ENCODE measurements around the gene HCFC1.

Gene HCFC1

GRCh38 chrX:153922932-153923857 lies 48.4 kb downstream of the HCFC1 start:
- no peak for DNase-seq

GRCh38 chrX:153921511-153922446 lies 49.8 kb downstream of the HCFC1 start:
- no peak for DNase-seq
- ATAC-seq = no peak

More at GRCh38 chrX:153922932-153923857, 48.4 kb downstream of the HCFC1 start:
- ATAC-seq = no peak

GRCh38 chrX:153921070-153921469 lies 50.5 kb downstream of the HCFC1 start:
- DNase-seq = no peak
- no peak for ATAC-seq

GRCh38 chrX:153920546-153920945 lies 51.1 kb downstream of the HCFC1 start:
- ATAC-seq = no peak

GRCh38 chrX:153919281-153919680 lies 52.3 kb downstream of the HCFC1 start:
- ATAC-seq (no peak), DNase-seq (no peak)

More at GRCh38 chrX:153920546-153920945, 51.1 kb downstream of the HCFC1 start:
- no peak for DNase-seq

GRCh38 chrX:153917869-153918268 lies 53.7 kb downstream of the HCFC1 start:
- no peak for DNase-seq

GRCh38 chrX:153913701-153914100 lies 57.9 kb downstream of the HCFC1 start:
- ATAC-seq (no peak), DNase-seq (no peak)

More at GRCh38 chrX:153917869-153918268, 53.7 kb downstream of the HCFC1 start:
- no peak for ATAC-seq

GRCh38 chrX:153913211-153913610 lies 58.4 kb downstream of the HCFC1 start:
- DNase-seq (no peak), ATAC-seq (no peak)

- no peak for ATAC-seq
- DNase-seq = no peak
Observed at GRCh38 chrX:153911798-153912197, 59.8 kb downstream of the HCFC1 start.

GRCh38 chrX:153910446-153910845 lies 61.2 kb downstream of the HCFC1 start:
- no peak for ATAC-seq
- DNase-seq = no peak

GRCh38 chrX:153909980-153910360 lies 61.6 kb downstream of the HCFC1 start:
- ATAC-seq (no peak), DNase-seq (no peak)

GRCh38 chrX:153909024-153909979 lies 62.3 kb downstream of the HCFC1 start:
- DNase-seq = no peak
- no peak for ATAC-seq

- no peak for ATAC-seq
Observed at GRCh38 chrX:153908219-153908860, 63.3 kb downstream of the HCFC1 start.

GRCh38 chrX:153907456-153907855 lies 64.2 kb downstream of the HCFC1 start:
- ATAC-seq (no peak), DNase-seq (no peak)

More at GRCh38 chrX:153908219-153908860, 63.3 kb downstream of the HCFC1 start:
- no peak for DNase-seq

- ATAC-seq = peak; percentile 44
- DNase-seq = peak; percentile 9
Observed at GRCh38 chrX:153906126-153906917, 65.3 kb downstream of the HCFC1 start.

- DNase-seq (no peak), ATAC-seq (no peak)
Observed at GRCh38 chrX:153905481-153906095, 66.0 kb downstream of the HCFC1 start.

- ATAC-seq (peak; percentile 2), DNase-seq (no peak)
Observed at GRCh38 chrX:153903991-153904957, 67.3 kb downstream of the HCFC1 start, which contains the start of gene AVPR2. Gene AVPR2, plus strand, starts transcription at chrX:153904673. Its CDS starts 473 bp downstream, at chrX:153905146.

Measured in stimulated activated naive CD8-positive, alpha-beta T cell treated with anti-CD3 and anti-CD28 coated beads, Interleukin-15, Interleukin-2, amounts not matched to agents 100 U/mL and 50 U/mL, for 24 hours (primary cell).